OCI-LY1 (cell line): ENCODE data around the gene IQSEC1.

Experiments used
- H2AFZ ChIP-seq: fragments of 200-600 bp; sonication (generic), shearing (Covaris generic); 2 replicates; pipeline ENCODE4 v1.6.0; 2014; ENCODE audit warnings: antibody characterized with exemption, mild to moderate bottlenecking, low read length
- H3F3A ChIP-seq: fragments of 200-600 bp; sonication (generic), shearing (Covaris generic); 2 replicates; pipeline ENCODE4 v1.6.0; 2014; ENCODE audit warnings: mild to moderate bottlenecking, antibody characterized with exemption, low read length, moderate library complexity; ENCODE audit not compliant: insufficient read depth
- H3K27ac ChIP-seq: fragments of 200-600 bp; sonication (generic); 2 replicates; pipeline ENCODE4 v1.5.1; 2014; ENCODE audit warnings: low read length, mixed run types, mild to moderate bottlenecking, low read depth; ENCODE audit not compliant: poor library complexity, severe bottlenecking
- H3K27me3 ChIP-seq: fragments of 200-600 bp; sonication (generic); 2 replicates; pipeline ENCODE4 v1.6.0; 2014; ENCODE audit warnings: antibody characterized with exemption, mild to moderate bottlenecking, low read length, moderate library complexity; ENCODE audit not compliant: insufficient read depth
- H3K36me3 ChIP-seq: fragments of 200-600 bp; sonication (generic); 2 replicates; pipeline ENCODE4 v1.6.1; 2014; ENCODE audit warnings: mild to moderate bottlenecking, antibody characterized with exemption, low read length, moderate library complexity, mixed read lengths; ENCODE audit not compliant: insufficient read depth
- H3K4me1 ChIP-seq: fragments of 200-600 bp; sonication (generic); 2 replicates; pipeline ENCODE4 v1.5.1; 2014; ENCODE audit warnings: mild to moderate bottlenecking, low read length, moderate library complexity; ENCODE audit not compliant: insufficient read depth, severe bottlenecking
- H3K4me2 ChIP-seq: fragments of 200-600 bp; sonication (generic), shearing (Covaris generic); 2 replicates; pipeline ENCODE4 v1.6.1; 2014; ENCODE audit warnings: low read length
- H3K4me3 ChIP-seq: fragments of 200-600 bp; sonication (generic); 2 replicates; pipeline ENCODE4 v1.5.1; 2014; ENCODE audit warnings: low read length, low read depth, mild to moderate bottlenecking, mixed read lengths; ENCODE audit not compliant: poor library complexity, severe bottlenecking
- H3K79me2 ChIP-seq: fragments of 200-600 bp; shearing (Covaris generic); 2 replicates; pipeline ENCODE4 v1.6.1; 2016; ENCODE audit warnings: mixed run types, low read length, mixed read lengths; ENCODE audit not compliant: insufficient read depth
- H3K9ac ChIP-seq: fragments of 200-600 bp; sonication (generic), shearing (Covaris generic); 2 replicates; pipeline ENCODE4 v1.6.1; 2014; ENCODE audit warnings: mild to moderate bottlenecking, low read length, mixed read lengths
- H3K9me2 ChIP-seq: fragments of 200-600 bp; sonication (generic), shearing (Covaris generic); 2 replicates; pipeline ENCODE4 v1.6.1; 2014; ENCODE audit warnings: low read depth, mild to moderate bottlenecking, low read length, mixed read lengths
- H3K9me3 ChIP-seq: fragments of 200-600 bp; shearing (Covaris generic); 2 replicates; pipeline ENCODE4 v1.6.1; 2014; ENCODE audit warnings: low read length, mixed read lengths
- H4K20me1 ChIP-seq: fragments of 200-600 bp; sonication (generic), shearing (Covaris generic); 2 replicates; pipeline ENCODE4 v1.6.0; 2016; ENCODE audit warnings: mild to moderate bottlenecking, low read length; ENCODE audit not compliant: insufficient read depth
- EZH2 ChIP-seq: fragments of 200-600 bp; sonication (generic), shearing (Covaris generic); IDR thresholded peaks from 2 replicates; pipeline ENCODE4 v1.8.0; 2017; ENCODE audit warnings: borderline replicate concordance, mixed run types, mild to moderate bottlenecking, antibody characterized with exemption, low read length, moderate library complexity, mixed read lengths
- TF ChIP-seq, protein P1 (sequence below): fragments of 200-600 bp; sonication (generic), shearing (Covaris generic); IDR thresholded peaks from 2 replicates; pipeline ENCODE4 v1.5.1; 2017; ENCODE audit warnings: mild to moderate bottlenecking, antibody characterized with exemption, low read length, moderate library complexity, mixed read lengths

The IQSEC1 gene

GRCh38 chr3:13083898-13084297 lies 10.7 kb upstream of the IQSEC1 start:
- TF ChIP-seq, protein P1, sequence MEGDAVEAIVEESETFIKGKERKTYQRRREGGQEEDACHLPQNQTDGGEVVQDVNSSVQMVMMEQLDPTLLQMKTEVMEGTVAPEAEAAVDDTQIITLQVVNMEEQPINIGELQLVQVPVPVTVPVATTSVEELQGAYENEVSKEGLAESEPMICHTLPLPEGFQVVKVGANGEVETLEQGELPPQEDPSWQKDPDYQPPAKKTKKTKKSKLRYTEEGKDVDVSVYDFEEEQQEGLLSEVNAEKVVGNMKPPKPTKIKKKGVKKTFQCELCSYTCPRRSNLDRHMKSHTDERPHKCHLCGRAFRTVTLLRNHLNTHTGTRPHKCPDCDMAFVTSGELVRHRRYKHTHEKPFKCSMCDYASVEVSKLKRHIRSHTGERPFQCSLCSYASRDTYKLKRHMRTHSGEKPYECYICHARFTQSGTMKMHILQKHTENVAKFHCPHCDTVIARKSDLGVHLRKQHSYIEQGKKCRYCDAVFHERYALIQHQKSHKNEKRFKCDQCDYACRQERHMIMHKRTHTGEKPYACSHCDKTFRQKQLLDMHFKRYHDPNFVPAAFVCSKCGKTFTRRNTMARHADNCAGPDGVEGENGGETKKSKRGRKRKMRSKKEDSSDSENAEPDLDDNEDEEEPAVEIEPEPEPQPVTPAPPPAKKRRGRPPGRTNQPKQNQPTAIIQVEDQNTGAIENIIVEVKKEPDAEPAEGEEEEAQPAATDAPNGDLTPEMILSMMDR, result no peak
- no peak for TF ChIP-seq EZH2

DNA sequence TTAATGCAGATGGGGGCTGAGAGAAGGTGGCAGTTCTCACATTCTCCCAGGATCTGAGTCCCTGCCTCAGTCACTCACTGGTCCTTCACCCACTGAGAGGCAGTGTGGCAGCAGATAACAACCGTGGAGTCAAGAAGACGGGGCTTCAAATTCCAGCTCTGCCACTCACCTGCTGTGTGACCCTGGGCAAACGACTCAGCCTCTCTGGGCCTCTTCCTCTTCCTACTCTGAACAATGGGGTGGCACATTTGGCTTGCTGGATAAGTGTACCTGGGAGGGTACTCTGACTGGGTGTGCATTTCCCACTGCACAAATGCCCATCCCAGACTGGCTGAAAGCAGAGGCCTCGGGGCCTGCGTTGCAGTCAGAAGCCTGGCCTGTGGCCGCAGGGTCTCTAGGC lies 10.0 kb upstream of the IQSEC1 start:
- peak overlapping the region; percentile 31 for H3K27ac ChIP-seq
- H3K36me3 ChIP-seq, result no peaks in the 10 kb centered on the region
- peaks cover 29% of the 10 kb centered on the region for H3K4me1 ChIP-seq
- H3K9me3 ChIP-seq, result no peaks in the 10 kb centered on the region
- no peaks in the 10 kb centered on the region for H3K79me2 ChIP-seq
- peaks cover 7% of the 10 kb centered on the region; the same call in 1 of the 2 replicates for H3F3A ChIP-seq
- H3K9ac ChIP-seq, result no peak overlapping the region
- no peaks in the 10 kb centered on the region for H3K9me2 ChIP-seq
- no peak overlapping the region for H2AFZ ChIP-seq
- H4K20me1 ChIP-seq, result no peaks in the 10 kb centered on the region
- no peak for TF ChIP-seq EZH2
- TF ChIP-seq, protein P1, result no peak
- H3K27me3 ChIP-seq, result peaks cover 13% of the 10 kb centered on the region
- H3K4me2 ChIP-seq, result no peak overlapping the region
- no peak overlapping the region for H3K4me3 ChIP-seq

More at GRCh38 chr3:13083898-13084297, 10.7 kb upstream of the IQSEC1 start:
- no peak overlapping the region for H3K4me3 ChIP-seq
- H3K9me3 ChIP-seq, result no peaks in the 10 kb centered on the region
- no peak overlapping the region for H3K4me2 ChIP-seq
- H3K9ac ChIP-seq, result no peak overlapping the region
- H3F3A ChIP-seq, result peaks cover 7% of the 10 kb centered on the region; the same call in 1 of the 2 replicates
- no peak overlapping the region for H2AFZ ChIP-seq
- no peaks in the 10 kb centered on the region for H3K9me2 ChIP-seq
- H3K79me2 ChIP-seq, result no peaks in the 10 kb centered on the region
- peaks cover 31% of the 10 kb centered on the region for H3K4me1 ChIP-seq
- no peaks in the 10 kb centered on the region for H3K36me3 ChIP-seq
- no peaks in the 10 kb centered on the region for H4K20me1 ChIP-seq
- peak overlapping the region; percentile 31 for H3K27ac ChIP-seq
- peaks cover 11% of the 10 kb centered on the region for H3K27me3 ChIP-seq

DNA sequence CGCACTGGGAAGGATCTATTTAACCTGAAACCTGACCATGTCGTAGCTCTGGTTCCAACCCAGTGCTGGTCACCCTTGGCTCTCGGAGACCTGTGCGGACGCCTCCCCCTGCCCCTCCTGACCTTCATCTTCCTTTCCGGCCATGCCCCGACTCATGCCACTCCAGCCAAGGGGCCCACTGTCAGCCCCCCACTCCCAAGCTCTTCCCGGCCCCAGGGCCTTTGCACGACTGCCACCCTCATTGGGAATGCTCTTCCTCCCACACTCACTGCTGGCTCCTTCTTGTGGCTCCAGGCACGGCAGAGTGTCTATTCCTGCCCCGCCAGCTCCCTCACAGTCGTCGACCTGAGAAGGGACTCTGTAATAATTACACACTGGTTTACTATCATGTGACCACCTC lies 9.4 kb upstream of the IQSEC1 start:
- H3K79me2 ChIP-seq, result no peaks in the 10 kb centered on the region
- no peaks in the 10 kb centered on the region for H4K20me1 ChIP-seq
- H3K4me3 ChIP-seq, result no peak overlapping the region
- peaks cover 24% of the 10 kb centered on the region for H3K4me1 ChIP-seq
- H3K36me3 ChIP-seq, result no peaks in the 10 kb centered on the region
- H3K9me2 ChIP-seq, result no peaks in the 10 kb centered on the region
- H3K27ac ChIP-seq, result no peak overlapping the region
- H3K4me2 ChIP-seq, result no peak overlapping the region
- peaks cover 7% of the 10 kb centered on the region; the same call in 1 of the 2 replicates for H3F3A ChIP-seq
- H3K9ac ChIP-seq, result no peak overlapping the region
- peaks cover 13% of the 10 kb centered on the region for H3K27me3 ChIP-seq
- H2AFZ ChIP-seq, result no peak overlapping the region
- no peaks in the 10 kb centered on the region for H3K9me3 ChIP-seq
- TF ChIP-seq, protein P1, result no peak
- no peak for TF ChIP-seq EZH2
